Cardiac fibroblast (primary cell): ENCODE results near the gene ANXA2.
"Not testable (repeated sequence)": the region's sequence is repeated elsewhere in the genome, so short reads cannot be mapped to it uniquely, and the experiment has no call there.

Experiments used
- DNase-seq, 2 donors: peaks; one replicate each; pipeline versions ENCODE4 v3.0.0 to v3.0.0-alpha.2; 2010; ENCODE audit warnings: low read depth in 2 of 2
- H3K4me3 ChIP-seq, 2 donors: replicated peaks in 1 of 2; 1 replicate in 1 of 2; 2 replicates in 1 of 2; pipeline ENCODE4 v1.5.1; 2011; ENCODE audit warnings: low read depth in 2 of 2, low read length in 2 of 2, mild to moderate bottlenecking in 2 of 2, moderate library complexity in 1 of 2
- TF ChIP-seq, protein P1 (sequence below): IDR thresholded peaks from one replicate; pipeline ENCODE4 v1.5.1; 2011; ENCODE audit warnings: low read depth, mild to moderate bottlenecking, low read length, inconsistent platforms

The ANXA2 gene

DNA sequence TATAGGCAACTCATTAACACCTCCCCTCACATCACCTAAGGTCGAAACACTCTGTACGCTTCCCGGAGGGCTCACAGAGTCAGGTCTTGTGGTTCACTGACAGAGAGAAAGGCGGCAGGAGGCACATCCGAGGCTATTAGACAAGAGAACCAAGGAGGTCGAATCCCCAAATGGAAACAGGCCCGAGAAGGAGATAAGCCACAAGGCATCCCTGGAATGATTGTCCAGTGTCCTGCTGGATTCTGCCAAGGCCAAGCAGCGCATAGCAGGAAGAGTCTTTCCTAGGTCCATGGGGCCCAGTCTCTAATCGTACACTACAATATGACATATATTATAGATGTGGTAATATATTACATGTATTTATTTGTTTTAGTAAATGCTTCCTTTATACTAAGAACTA is 58.5 kb downstream of the ANXA2 start:
- no peak for DNase-seq
- TF ChIP-seq, protein P1, sequence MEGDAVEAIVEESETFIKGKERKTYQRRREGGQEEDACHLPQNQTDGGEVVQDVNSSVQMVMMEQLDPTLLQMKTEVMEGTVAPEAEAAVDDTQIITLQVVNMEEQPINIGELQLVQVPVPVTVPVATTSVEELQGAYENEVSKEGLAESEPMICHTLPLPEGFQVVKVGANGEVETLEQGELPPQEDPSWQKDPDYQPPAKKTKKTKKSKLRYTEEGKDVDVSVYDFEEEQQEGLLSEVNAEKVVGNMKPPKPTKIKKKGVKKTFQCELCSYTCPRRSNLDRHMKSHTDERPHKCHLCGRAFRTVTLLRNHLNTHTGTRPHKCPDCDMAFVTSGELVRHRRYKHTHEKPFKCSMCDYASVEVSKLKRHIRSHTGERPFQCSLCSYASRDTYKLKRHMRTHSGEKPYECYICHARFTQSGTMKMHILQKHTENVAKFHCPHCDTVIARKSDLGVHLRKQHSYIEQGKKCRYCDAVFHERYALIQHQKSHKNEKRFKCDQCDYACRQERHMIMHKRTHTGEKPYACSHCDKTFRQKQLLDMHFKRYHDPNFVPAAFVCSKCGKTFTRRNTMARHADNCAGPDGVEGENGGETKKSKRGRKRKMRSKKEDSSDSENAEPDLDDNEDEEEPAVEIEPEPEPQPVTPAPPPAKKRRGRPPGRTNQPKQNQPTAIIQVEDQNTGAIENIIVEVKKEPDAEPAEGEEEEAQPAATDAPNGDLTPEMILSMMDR = no peak
- H3K4me3 ChIP-seq = no peak overlapping the region

DNA sequence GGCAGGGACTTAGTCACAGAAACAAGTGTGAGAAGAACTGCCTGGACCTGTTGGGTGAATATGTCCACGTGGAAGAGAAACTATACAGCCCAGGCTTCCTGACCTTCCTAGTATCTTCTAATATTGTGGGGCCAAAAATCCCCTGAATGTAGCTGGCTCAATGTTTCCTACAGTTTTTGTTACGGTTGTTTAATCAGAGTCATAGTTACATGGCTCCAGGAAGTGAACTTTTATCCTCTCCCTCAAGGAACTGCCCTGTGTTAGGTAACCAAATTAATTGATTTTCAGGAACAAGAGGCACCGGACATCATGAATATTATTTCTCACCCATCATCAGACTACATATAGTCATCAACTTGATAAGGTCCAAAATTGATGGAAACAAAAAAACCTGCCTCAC is 59.0 kb downstream of the ANXA2 start:
- H3K4me3 ChIP-seq = no peak overlapping the region
- DNase-seq = no peak
- TF ChIP-seq, protein P1 = no peak

DNA sequence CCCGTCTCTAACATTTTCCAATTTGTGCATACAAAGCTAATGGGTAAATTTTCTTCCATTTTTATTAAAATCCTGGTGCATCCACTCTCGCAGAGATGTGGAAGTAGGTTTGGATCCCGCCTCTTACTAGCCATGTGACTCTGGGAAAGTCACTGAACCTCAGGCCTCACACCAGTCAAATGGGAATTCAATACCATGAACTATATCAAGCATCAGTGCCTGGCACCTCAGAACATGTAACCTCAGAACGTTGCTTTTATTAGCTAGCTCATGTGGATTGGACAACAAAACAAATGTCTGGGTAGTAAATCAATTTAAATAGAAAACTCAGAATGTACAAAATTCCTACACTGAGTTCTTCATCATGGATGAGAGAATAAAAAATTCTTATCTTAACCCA is 60.7 kb downstream of the ANXA2 start:
- H3K4me3 ChIP-seq = no peak overlapping the region
- TF ChIP-seq, protein P1 = no peak
- DNase-seq = no peak

DNA sequence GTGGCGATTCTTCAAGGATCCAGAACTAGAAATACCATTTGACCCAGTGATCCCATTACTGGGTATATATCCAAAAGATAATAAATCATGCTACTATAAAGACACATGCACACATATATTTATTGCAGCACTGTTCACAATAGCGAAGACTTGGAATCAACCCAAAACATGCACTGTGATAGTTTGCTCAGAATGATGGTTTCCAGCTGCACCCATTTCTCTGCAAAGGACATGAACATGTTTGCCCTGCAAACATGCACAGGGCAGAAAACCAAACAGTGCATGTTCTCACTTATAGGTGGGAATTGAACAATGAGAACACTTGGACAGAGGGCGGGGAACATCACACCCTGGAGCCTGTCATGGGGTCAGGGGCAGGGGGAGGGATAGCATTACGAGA is 62.5 kb downstream of the ANXA2 start:
- H3K4me3 ChIP-seq = not testable (repeated sequence)
- DNase-seq = peak in 1 of 2 donors; percentile 9

DNA sequence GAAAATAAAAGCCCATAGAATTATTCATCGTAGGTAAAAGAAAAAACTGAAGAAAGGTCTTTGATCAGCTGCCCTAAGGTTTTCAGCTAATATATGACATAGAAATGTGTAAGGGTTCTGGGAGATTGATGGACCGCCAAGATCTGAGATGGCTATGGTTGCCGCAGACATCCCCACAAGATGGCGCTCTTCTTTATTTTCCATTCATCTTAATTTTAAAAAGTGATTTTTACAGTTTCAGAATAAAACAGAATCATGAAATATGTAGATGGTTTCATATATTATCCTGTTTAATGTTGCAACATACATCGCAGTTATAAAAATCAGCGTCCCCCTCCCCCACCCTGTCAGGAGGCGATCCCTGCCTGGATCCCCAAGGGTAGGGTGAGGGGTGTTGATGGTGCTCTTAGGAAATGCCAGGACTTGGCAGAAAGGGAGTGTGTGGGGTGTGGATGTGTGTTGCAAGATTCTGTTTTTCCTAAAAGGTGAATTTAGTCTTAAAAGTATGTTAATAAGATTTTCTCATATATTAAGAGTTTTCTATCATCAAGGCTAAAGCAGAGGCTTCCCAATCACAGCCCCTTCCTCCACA is 68.8 kb downstream of the ANXA2 start:
- no peak overlapping the region for H3K4me3 ChIP-seq
- DNase-seq = peak; percentile 55 to 61
- TF ChIP-seq, protein P1 = peak; percentile 79

DNA sequence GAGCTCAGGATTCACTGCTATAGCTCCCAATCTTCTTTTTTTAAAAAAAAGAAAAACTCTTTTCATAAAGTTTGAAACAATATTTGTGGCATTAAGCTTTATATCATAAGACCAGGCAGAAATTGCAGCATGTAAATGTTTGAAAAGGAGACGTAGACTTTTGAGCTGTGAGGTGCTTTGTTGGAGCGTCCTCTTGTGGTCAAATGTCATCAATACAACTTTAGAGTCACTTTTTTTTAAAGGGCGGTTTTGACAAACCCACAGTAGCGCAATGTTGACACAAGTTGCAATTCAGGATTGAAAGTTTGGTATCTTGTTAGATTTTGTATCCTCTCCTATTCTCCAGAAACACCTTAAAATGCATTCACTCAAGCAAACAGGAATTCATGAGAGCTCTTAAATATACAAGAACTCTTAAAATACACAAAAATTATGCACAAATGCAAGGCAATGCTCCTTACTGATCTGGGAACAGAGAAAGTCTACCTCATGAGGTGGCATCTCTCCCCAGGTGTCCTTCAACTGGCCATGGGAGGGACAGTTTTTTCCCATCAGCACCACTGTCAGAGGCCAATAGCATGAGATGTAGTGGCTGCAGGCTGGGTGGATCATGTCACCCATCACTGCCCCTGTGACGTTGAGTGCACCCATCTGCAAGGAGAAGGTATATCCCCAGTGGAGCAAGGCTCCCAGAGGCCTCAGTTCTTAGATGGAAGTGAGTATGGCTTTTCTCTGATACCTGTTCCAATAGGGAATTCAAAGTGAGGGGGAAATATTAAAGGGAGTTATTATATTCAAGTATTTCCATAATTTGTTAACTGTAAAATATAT is 70.7 kb downstream of the ANXA2 start:
- H3K4me3 ChIP-seq = no peak overlapping the region
- DNase-seq = peak; percentile 68 to 78
- TF ChIP-seq, protein P1 = peak; percentile 83

DNA sequence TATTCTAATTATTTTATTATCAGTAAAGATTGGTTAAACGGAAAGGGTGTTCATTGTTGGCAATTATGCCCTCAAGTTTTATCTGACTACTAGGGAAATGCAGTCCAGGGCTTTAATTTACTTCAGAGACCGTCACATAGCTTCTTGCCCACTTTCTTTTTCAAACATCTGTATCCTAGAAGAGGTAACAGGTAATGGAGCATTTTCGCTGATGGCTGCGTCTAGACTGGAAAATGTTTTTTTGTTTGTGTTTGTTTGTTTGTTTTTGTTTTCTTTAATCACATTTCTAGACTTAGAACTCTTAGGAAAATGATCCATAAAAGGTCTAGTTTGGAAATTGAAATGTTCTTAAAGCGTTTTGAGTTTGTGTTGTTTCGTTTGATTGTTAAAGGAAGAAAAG is 71.4 kb downstream of the ANXA2 start:
- no peak overlapping the region for H3K4me3 ChIP-seq
- no peak for DNase-seq
- TF ChIP-seq, protein P1 = no peak
